Endothelial cell (in vitro differentiated cells): Measurements from ENCODE around the gene PHOX2A. TPM values are rescaled to one million over a fixed set of nuclear protein-coding genes. Genes with fewer than 3 reads are reported as not detected.

ENCODE experiments used
- DNase-seq: peaks from one replicate; pipeline ENCODE4 v3.0.0; 2021; ENCODE audit warnings: low spot score
- H3K27ac Mint-ChIP-seq: one replicate; pipeline ENCODE4 v1.8.0; 2021; ENCODE audit warnings: mixed read lengths, inconsistent platforms; ENCODE audit not compliant: unreplicated experiment
- H3K27me3 Mint-ChIP-seq: one replicate; pipeline ENCODE4 v1.8.0; 2021; ENCODE audit warnings: mild to moderate bottlenecking, moderate library complexity, mixed read lengths, inconsistent platforms; ENCODE audit not compliant: unreplicated experiment
- H3K36me3 Mint-ChIP-seq: one replicate; pipeline ENCODE4 v1.8.0; 2021; ENCODE audit warnings: mild to moderate bottlenecking, low read depth, mixed read lengths, inconsistent platforms; ENCODE audit not compliant: unreplicated experiment
- H3K4me1 Mint-ChIP-seq: one replicate; pipeline ENCODE4 v1.8.0; 2021; ENCODE audit warnings: mild to moderate bottlenecking, mixed read lengths, inconsistent platforms; ENCODE audit not compliant: unreplicated experiment
- H3K4me3 Mint-ChIP-seq: one replicate; pipeline ENCODE4 v1.8.0; 2021; ENCODE audit warnings: mild to moderate bottlenecking, mixed read lengths, inconsistent platforms; ENCODE audit not compliant: unreplicated experiment
- H3K9me3 Mint-ChIP-seq: one replicate; pipeline ENCODE4 v1.8.0; 2021; ENCODE audit warnings: mixed read lengths, inconsistent platforms; ENCODE audit not compliant: unreplicated experiment
- total RNA-seq: library from RNA; stranded (reverse); fragmentation: NEBNext Ultra II Directional; extraction: Animal tissue kit (Norgen Biotek cat#: 25700); gene quantifications from one replicate; pipeline ENCODE4 v1.2.1, GENCODE V29; 2021; ENCODE audit not compliant: unreplicated experiment
- TF ChIP-seq, protein P1 (sequence below): fragments of 200-600 bp; sonication (generic); IDR thresholded peaks from one replicate; pipeline ENCODE4 v1.5.0; 2021; ENCODE audit warnings: antibody characterized with exemption; ENCODE audit not compliant: unreplicated experiment

The PHOX2A gene
- total RNA-seq, 1 donor from 2014 or later = not detected

DNA sequence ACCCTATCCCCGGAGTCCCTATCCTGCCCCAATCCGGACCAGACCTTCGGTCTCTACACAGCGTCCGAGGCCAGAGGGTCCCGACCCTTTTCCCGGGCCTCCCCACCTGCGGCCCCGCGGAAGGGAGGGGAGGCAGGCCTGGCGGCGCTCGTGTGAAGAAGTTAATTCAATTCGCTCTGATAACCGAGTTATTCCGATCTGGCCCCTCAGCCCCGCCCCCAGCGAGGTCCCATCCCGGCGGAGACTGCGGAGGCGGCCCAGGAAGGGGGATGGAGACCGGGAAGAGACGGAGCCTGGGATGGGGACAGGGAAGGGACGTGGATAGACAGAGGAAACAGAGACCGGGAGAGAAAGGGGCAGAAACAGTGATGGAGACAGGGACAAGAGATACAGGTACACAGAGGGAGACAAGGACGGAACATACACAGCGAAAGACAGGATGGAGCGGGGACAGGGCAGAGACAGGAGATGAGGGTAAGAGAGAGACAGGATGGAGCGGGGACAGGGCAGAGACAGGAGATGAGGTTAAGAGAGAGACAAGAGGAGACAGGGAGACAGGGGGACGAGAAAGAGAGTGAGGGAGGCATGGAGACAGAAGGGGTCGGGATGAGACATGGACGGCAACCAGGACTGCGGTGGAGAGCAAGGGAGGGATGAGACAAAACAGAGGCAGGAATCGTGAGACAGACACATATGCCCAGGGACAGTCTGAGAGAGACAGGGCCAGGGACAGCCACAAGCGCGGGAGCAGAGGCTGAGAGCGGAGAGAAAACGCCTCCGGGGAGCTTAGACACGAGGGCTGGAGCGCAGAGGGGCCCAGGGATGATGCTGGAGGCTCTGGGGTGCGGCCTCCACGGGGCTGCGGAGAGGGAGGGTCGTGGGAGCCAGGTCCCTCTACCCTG lies 636 bp upstream of the PHOX2A start:
- no peak for DNase-seq
- Mint-ChIP-seq H3K27me3 (peaks cover 23% of the 10 kb centered on the region), H3K4me3 (peak overlapping the region; percentile 83), H3K36me3 (peaks cover 3% of the 10 kb centered on the region), H3K27ac (no peak overlapping the region), H3K4me1 (peaks cover 16% of the 10 kb centered on the region), H3K9me3 (no peaks in the 10 kb centered on the region)
- TF ChIP-seq, protein P1, sequence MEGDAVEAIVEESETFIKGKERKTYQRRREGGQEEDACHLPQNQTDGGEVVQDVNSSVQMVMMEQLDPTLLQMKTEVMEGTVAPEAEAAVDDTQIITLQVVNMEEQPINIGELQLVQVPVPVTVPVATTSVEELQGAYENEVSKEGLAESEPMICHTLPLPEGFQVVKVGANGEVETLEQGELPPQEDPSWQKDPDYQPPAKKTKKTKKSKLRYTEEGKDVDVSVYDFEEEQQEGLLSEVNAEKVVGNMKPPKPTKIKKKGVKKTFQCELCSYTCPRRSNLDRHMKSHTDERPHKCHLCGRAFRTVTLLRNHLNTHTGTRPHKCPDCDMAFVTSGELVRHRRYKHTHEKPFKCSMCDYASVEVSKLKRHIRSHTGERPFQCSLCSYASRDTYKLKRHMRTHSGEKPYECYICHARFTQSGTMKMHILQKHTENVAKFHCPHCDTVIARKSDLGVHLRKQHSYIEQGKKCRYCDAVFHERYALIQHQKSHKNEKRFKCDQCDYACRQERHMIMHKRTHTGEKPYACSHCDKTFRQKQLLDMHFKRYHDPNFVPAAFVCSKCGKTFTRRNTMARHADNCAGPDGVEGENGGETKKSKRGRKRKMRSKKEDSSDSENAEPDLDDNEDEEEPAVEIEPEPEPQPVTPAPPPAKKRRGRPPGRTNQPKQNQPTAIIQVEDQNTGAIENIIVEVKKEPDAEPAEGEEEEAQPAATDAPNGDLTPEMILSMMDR = no peak

DNA sequence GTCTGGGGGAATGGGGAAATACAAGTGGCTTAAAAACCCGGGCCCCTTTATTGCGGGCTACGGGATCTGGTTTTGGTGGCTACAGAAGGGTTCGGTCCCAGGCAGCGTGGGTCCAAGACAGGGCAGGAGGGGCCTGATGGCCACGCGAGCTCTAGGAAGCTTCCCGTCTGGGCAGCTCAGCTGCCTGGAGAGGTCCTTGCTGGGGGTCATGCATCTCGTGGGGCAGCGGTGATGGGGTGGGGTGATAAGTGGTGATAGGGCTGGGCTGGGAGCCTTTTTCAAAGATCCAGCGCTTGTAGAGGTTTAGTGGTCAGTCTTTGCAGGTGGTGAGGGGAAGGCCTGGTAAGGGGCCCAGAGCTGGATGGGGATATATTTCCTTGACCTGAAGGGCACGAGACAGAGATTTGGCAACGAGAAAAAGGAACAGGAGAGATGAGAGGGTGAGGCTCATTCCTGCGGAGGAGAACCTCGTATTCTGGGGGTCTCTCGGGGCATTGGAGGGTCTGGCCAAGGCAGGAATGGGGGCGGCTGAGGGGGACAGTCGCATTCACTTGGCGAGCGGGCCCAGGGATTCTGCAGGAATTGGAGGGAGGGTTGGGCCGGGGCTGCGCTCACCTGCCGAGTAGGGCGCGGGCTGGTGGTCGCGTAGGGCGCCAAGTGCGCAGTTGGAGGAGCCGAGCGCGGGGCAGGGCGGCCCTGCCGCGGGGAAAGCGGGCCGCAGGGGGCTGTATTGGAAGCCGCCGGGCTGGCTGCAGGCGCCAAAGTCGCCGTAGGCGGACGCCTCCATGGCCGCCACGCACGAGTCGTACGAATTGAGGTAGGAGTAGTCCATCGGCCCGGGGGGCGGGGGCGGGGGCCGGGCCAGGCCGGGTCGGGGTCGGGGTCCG lies 560 bp downstream of the PHOX2A start:
- TF ChIP-seq, protein P1 = no peak
- DNase-seq = no peak
- Mint-ChIP-seq H3K36me3 (peaks cover 3% of the 10 kb centered on the region), H3K9me3 (no peaks in the 10 kb centered on the region), H3K27me3 (peaks cover 32% of the 10 kb centered on the region), H3K27ac (no peak overlapping the region), H3K4me1 (peaks cover 24% of the 10 kb centered on the region), H3K4me3 (peak overlapping the region; percentile 72)

- Mint-ChIP-seq H3K9me3 (no peaks in the 10 kb centered on the region), H3K27me3 (peaks cover 32% of the 10 kb centered on the region), H3K4me3 (peak overlapping the region; percentile 27), H3K36me3 (peaks cover 3% of the 10 kb centered on the region), H3K27ac (peak overlapping the region; percentile 61), H3K4me1 (peaks cover 24% of the 10 kb centered on the region)
- no peak for DNase-seq
- TF ChIP-seq, protein P1 = no peak
These were observed 1.8 kb downstream of the PHOX2A start for GRCh38 chr11:72242141-72242540.

DNA sequence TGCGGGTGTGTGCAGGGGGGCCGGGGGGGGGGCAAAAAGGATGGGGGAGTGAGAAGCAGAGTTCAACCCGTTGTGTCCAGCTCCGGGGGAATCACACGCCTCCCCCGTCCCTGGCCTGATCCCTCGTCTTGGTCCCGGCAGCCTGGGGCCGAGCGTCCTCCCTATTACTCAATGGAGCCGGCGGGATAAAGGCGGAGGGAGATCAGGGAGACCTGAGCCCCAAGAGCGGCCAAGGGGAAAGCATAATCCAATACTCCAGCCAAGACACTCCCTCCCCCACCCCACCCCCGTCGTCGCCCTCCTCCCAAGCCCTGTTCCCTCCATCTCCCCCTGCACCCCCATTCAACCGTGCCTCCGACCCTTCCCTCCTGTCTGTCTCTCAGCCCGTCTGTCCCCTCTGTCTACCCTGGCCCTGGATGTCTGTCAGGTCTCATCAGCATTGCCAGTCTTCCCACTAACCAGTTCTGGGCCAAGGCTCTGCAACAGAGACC lies 2.6 kb downstream of the PHOX2A start:
- peaks cover 3% of the 10 kb centered on the region for H3K36me3 Mint-ChIP-seq

More for the DNA sequence above, 2.6 kb downstream of the PHOX2A start:
- TF ChIP-seq, protein P1 = no peak
- Mint-ChIP-seq H3K4me1 (peaks cover 24% of the 10 kb centered on the region), H3K27ac (no peak overlapping the region), H3K9me3 (no peaks in the 10 kb centered on the region), H3K27me3 (peaks cover 32% of the 10 kb centered on the region), H3K4me3 (no peak overlapping the region)
- no peak for DNase-seq
